Parathyroid adenoma (tissue), 2 donors: ENCODE results near the gene RAG1.

Experiments
- H2AFZ ChIP-seq: fragments of 300-600 bp; sonication (generic); one replicate; pipeline ENCODE4 v1.7.0; 2017; ENCODE audit warnings: antibody characterized with exemption, mild to moderate bottlenecking
- H3K27ac ChIP-seq: fragments of 300-600 bp; sonication (generic); one replicate; pipeline ENCODE4 v1.7.0; 2017
- H3K27me3 ChIP-seq: fragments of 300-600 bp; sonication (generic); one replicate; pipeline ENCODE4 v1.7.0; 2017; ENCODE audit warnings: low read length; ENCODE audit not compliant: control insufficient read depth, insufficient read depth
- H3K36me3 ChIP-seq: fragments of 300-600 bp; sonication (generic); one replicate; pipeline ENCODE4 v1.7.0; 2017; ENCODE audit warnings: low read length; ENCODE audit not compliant: control insufficient read depth, insufficient read depth
- H3K4me1 ChIP-seq: fragments of 300-600 bp; sonication (generic); one replicate; pipeline ENCODE4 v1.7.0; 2017; ENCODE audit warnings: control low read depth
- H3K4me2 ChIP-seq: fragments of 300-600 bp; sonication (generic); one replicate; pipeline ENCODE4 v1.7.0; 2017; ENCODE audit warnings: low read length
- H3K4me3 ChIP-seq: fragments of 300-600 bp; sonication (generic); one replicate; pipeline ENCODE4 v1.7.0; 2017; ENCODE audit warnings: low read depth, low read length
- H3K79me2 ChIP-seq: fragments of 300-600 bp; sonication (generic); one replicate; pipeline ENCODE4 v1.7.0; 2017; ENCODE audit warnings: control low read depth
- H3K9ac ChIP-seq: fragments of 300-600 bp; sonication (generic); one replicate; pipeline ENCODE4 v1.7.0; 2017; ENCODE audit warnings: mild to moderate bottlenecking
- H3K9me3 ChIP-seq: fragments of 300-600 bp; sonication (generic); one replicate; pipeline ENCODE4 v1.7.0; 2017; ENCODE audit warnings: low read length; ENCODE audit not compliant: control insufficient read depth
- TF ChIP-seq, protein P1 (sequence below): fragments of 300-600 bp; sonication (generic); IDR thresholded peaks from one replicate; pipeline ENCODE4 v1.7.0; 2017; ENCODE audit warnings: antibody characterized with exemption, mild to moderate bottlenecking
- donor health status: primary hyperparathyroidism.

RAG1 gene

DNA sequence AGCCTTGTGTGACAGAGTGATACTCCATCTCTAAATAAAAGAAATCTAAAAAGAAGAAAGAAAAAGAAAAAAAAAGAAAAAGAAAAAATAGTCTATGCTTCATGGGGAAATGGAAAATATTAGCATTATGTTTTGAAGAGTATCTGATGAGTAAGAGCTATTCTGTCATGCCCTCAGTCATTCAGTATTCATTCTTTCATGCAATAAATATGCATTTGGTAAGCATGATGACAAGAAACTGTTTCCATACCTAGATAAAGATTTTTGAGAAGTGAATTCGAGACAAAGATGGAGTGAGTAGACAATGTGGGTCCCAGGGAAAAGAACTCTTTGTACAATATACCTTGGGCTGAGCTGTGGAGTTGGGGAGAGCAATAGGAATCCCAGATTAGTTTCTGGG is 20.3 kb downstream of the RAG1 start:
- H3K4me1 ChIP-seq, result no peaks in the 10 kb centered on the region
- no peaks in the 10 kb centered on the region for H3K36me3 ChIP-seq
- no peaks in the 10 kb centered on the region for H3K79me2 ChIP-seq
- no peak overlapping the region for H3K4me3 ChIP-seq
- TF ChIP-seq, protein P1, sequence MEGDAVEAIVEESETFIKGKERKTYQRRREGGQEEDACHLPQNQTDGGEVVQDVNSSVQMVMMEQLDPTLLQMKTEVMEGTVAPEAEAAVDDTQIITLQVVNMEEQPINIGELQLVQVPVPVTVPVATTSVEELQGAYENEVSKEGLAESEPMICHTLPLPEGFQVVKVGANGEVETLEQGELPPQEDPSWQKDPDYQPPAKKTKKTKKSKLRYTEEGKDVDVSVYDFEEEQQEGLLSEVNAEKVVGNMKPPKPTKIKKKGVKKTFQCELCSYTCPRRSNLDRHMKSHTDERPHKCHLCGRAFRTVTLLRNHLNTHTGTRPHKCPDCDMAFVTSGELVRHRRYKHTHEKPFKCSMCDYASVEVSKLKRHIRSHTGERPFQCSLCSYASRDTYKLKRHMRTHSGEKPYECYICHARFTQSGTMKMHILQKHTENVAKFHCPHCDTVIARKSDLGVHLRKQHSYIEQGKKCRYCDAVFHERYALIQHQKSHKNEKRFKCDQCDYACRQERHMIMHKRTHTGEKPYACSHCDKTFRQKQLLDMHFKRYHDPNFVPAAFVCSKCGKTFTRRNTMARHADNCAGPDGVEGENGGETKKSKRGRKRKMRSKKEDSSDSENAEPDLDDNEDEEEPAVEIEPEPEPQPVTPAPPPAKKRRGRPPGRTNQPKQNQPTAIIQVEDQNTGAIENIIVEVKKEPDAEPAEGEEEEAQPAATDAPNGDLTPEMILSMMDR, result no peak
- H3K27me3 ChIP-seq, result no peaks in the 10 kb centered on the region
- no peak overlapping the region for H2AFZ ChIP-seq
- H3K9ac ChIP-seq, result no peak overlapping the region
- H3K27ac ChIP-seq, result no peak overlapping the region
- no peak overlapping the region for H3K4me2 ChIP-seq
- no peaks in the 10 kb centered on the region for H3K9me3 ChIP-seq

DNA sequence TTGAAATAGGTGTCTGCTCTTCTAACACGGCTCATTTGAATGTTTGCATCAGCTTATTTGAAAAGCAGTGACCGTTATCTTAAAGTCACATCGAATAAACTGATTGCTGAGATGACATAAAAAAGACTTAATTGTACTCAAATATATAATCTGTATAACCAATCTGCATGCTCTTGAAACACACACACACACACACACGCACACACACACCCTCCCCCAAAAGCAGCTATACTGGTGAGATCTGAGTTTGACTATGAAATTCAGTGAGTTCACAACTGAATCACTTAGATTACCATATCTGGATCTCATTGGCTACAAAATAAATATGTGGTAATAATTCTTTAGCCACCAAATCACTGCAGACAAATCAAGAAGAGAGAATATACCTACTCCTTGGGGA is 22.7 kb downstream of the RAG1 start:
- Histone ChIP-seq H3K4me1 (peaks cover 2% of the 10 kb centered on the region), H3K27ac (no peak overlapping the region), H3K4me3 (no peak overlapping the region), H3K79me2 (no peaks in the 10 kb centered on the region), H3K9ac (no peak overlapping the region), H3K27me3 (no peaks in the 10 kb centered on the region), H3K36me3 (no peaks in the 10 kb centered on the region), H3K4me2 (no peak overlapping the region), H2AFZ (no peak overlapping the region), H3K9me3 (no peaks in the 10 kb centered on the region)
- TF ChIP-seq, protein P1, result no peak

DNA sequence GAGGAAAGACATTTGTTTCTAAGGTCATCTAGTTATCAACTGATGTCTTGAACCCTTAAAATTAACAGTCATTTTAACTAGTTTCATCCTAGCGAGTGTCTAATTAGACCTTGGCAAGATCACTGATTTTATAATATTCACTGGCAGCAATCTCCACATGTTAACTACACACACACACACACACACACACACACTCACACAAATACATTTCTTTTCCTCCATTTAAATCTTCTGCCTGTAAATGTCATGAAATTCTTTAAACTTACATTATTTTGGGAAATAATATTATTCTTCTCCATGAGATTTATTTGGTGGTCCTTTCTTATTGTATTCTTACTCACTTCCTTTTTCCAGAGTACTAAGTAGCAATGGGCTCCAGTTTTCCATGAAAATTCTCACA is 23.6 kb downstream of the RAG1 start:
- H3K27ac ChIP-seq, result no peak overlapping the region
- no peak overlapping the region for H3K9ac ChIP-seq
- peaks cover 2% of the 10 kb centered on the region for H3K4me1 ChIP-seq
- TF ChIP-seq, protein P1, result no peak
- no peak overlapping the region for H3K4me3 ChIP-seq
- H2AFZ ChIP-seq, result no peak overlapping the region
- no peaks in the 10 kb centered on the region for H3K9me3 ChIP-seq
- no peak overlapping the region for H3K4me2 ChIP-seq
- H3K79me2 ChIP-seq, result no peaks in the 10 kb centered on the region
- H3K36me3 ChIP-seq, result no peaks in the 10 kb centered on the region
- H3K27me3 ChIP-seq, result no peaks in the 10 kb centered on the region

DNA sequence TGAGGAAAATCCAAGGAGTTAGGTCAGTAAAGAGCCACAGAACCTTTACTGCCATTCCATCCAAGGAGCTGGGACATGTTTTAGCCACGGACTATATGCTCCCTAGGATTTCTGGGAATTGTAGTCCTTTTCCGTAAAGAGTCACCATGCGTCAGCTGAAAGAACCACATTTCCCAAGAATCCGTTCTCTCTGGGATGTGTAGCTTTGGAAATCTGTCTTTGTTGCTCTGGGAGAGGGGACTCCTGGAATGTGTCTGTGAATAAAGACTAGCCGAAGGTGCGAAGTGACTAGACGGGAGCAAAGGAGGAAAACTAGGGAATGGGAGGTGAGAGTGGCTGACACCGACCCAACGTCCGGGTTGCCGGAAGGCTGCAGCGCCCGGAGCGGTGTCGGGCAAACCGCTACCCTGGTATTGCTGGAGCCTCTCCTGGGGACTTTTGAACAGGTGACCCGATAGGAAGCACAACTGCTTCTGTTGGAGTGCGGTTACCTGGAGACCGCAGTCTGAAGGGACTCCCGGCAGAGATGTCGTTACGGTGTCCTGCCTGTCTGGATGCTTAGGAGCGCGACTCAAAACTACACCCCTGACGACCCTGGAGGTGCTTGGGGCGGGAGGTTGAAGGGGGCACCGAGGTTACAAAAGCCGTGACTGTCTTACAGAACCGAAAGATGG is 26.6 kb downstream of the RAG1 start, which contains the start of gene IFTAP:
Gene IFTAP, plus strand, starts transcription at position 187 of the 674 bp plus-strand sequence. CDS start 15,602 bp downstream, outside the sequence.
- Histone ChIP-seq H3K4me1 (peaks cover 2% of the 10 kb centered on the region), H3K36me3 (no peaks in the 10 kb centered on the region), H2AFZ (peak within 1 kb of the TSS; percentile 94), H3K9ac (no peak within 1 kb of the TSS), H3K4me3 (peak within 1 kb of the TSS; percentile 88), H3K79me2 (no peaks in the 10 kb centered on the region), H3K9me3 (no peaks in the 10 kb centered on the region), H3K27me3 (no peaks in the 10 kb centered on the region), H3K4me2 (peak within 1 kb of the TSS; percentile 60), H3K27ac (peak within 1 kb of the TSS; percentile 59)
- TF ChIP-seq, protein P1, result no peak

DNA sequence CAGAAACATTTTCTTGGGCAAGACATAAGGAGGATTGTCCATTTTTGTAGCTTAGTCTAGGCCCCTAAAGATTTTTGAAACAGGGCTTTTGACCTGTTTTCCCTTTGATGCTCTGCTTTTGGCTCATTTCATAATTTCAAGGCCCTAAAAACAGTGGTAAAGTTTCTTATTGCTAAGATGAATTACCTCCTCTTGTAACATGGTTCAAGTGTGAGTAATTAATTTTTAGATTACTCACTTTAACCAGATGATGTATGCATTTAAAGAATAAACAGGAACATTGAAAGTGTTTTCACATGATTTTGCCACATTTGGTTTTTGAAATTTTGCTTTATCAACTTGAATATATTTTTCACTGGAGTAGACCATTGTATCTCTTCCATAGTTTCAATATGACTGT is 29.1 kb downstream of the RAG1 start:
- H3K79me2 ChIP-seq, result no peaks in the 10 kb centered on the region
- no peaks in the 10 kb centered on the region for H3K27me3 ChIP-seq
- H3K9me3 ChIP-seq, result no peaks in the 10 kb centered on the region
- H3K9ac ChIP-seq, result no peak overlapping the region
- no peaks in the 10 kb centered on the region for H3K36me3 ChIP-seq
- TF ChIP-seq, protein P1, result no peak
- no peak overlapping the region for H3K4me3 ChIP-seq
- H3K4me2 ChIP-seq, result no peak overlapping the region
- no peak overlapping the region for H3K27ac ChIP-seq
- no peak overlapping the region for H2AFZ ChIP-seq
- H3K4me1 ChIP-seq, result peaks cover 2% of the 10 kb centered on the region
